ENCODE measurements around the gene NUPR1. TPM values are rescaled to one million over a fixed set of nuclear protein-coding genes. Genes with fewer than 3 reads are reported as not detected.
A peak's percentile ranks its signal among the peaks of the same experiment; 100 is the strongest.

Gene NUPR1
- total and polyA plus RNA-seq, 2 of the 13 experiments (the other 11 are each of a cell fraction or from before 2014, with no cell fraction given), result 18.0 to 25.6 TPM

GRCh38 chr16:28526201-28527099, 12.3 kb downstream of the NUPR1 start (continued):
- TF ChIP-seq ZBTB7A (CRISPR knock-in tag; IDR thresholded peaks at IDR 0.05) (no peak), MED8 (CRISPR knock-in tag; IDR thresholded peaks at IDR 0.05; ENCODE audit: insufficient replicate concordance) (peak; percentile 68), KLF11 (CRISPR knock-in tag; IDR thresholded peaks at IDR 0.05) (peak; percentile 59; the same call in 1 of the 2 replicates), HOXA5 (CRISPR knock-in tag; IDR thresholded peaks at IDR 0.05) (peak; percentile 87; the same call in 1 of the 2 replicates), MLX (CRISPR knock-in tag; IDR thresholded peaks at IDR 0.05) (peak; percentile 66; the same call in 1 of the 2 replicates), HNF4A (CRISPR knock-in tag; IDR thresholded peaks at IDR 0.05) (peak; percentile 99), ZNF724P (CRISPR knock-in tag; IDR thresholded peaks at IDR 0.05; ENCODE audit: borderline replicate concordance) (no peak; the same call in 1 of the 2 replicates), ZNF10 (CRISPR knock-in tag; IDR thresholded peaks at IDR 0.05; ENCODE audit: borderline replicate concordance, low read depth) (no peak), ZBTB3 (CRISPR knock-in tag; IDR thresholded peaks at IDR 0.05; ENCODE audit: borderline replicate concordance, low read depth) (peak; percentile 99), HMGXB3 (CRISPR knock-in tag; IDR thresholded peaks at IDR 0.05; ENCODE audit: borderline replicate concordance) (no peak), NPAS2 (CRISPR knock-in tag; IDR thresholded peaks at IDR 0.05; ENCODE audit: borderline replicate concordance) (no peak), SP4 (CRISPR knock-in tag; IDR thresholded peaks at IDR 0.05) (no peak), FOXO1 (CRISPR knock-in tag; IDR thresholded peaks at IDR 0.05) (peak; percentile 94), SUZ12 (IDR thresholded peaks at IDR 0.05; ENCODE audit: low read depth, low read length) (no peak), ZMYM4 (CRISPR knock-in tag; IDR thresholded peaks at IDR 0.05) (peak; percentile 91), GZF1 (CRISPR knock-in tag; IDR thresholded peaks at IDR 0.05) (no peak), ZSCAN29 (CRISPR knock-in tag; conservative IDR thresholded peaks at IDR 0.05) (peak; percentile 91), SIN3A (IDR thresholded peaks at IDR 0.05; ENCODE audit: borderline replicate concordance, low read depth, low read length) (peak; percentile 54; the same call in 1 of the 2 replicates), ZXDC (CRISPR knock-in tag; IDR thresholded peaks at IDR 0.05) (no peak), HINFP (CRISPR knock-in tag; IDR thresholded peaks at IDR 0.05; ENCODE audit: low read depth) (no peak)
